Measurements from ENCODE around the gene LYRM4. TPM values are rescaled to one million over a fixed set of nuclear protein-coding genes. Genes with fewer than 3 reads are reported as not detected.
A peak's percentile ranks its signal among the peaks of the same experiment; 100 is the strongest.

Gene LYRM4
- total and polyA plus RNA-seq, 4 donors = 15.2 to 23.2 (median 19.1) TPM

DNA sequence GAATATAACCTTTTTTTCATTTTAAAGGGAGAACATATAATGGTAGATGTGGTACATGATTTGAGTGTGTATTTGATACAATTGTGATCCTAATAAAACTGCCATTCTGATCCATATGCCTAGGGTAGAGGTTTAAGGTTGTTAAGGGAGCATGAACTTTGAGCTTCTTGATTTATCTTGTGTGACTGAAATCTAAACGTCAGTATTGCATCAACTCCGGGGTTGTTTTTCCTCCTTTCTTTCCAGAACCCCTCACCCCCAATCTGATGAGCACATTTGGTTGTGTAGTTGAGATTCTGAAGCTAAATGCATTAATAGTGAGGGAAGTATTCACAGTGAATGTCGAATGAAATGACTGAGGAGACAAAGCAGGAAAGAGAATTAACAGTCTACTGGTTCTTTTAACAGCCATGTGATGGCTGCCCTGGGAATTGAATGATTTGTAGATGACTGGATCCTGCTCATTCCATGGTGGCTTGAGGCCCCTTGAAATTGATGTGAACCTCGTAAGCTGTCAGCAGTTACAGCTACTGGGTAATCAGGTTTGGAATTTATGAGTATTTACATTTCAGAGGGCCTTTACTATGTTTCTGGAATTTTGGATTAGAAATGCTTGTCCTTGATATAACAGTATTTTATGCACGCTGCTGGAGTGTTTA is 45.3 kb upstream of the LYRM4 start:
- Histone ChIP-seq H3K4me1 (ENCODE audit: control insufficient read depth in 5 of 5, insufficient read depth in 5 of 5, low read length in 5 of 5) (peaks cover 0 to 6% (median 0%) of the 10 kb centered on the region in 5 donors), H3K9me3 (ENCODE audit: control insufficient read depth in 4 of 4, insufficient read depth in 3 of 4, low read length in 3 of 4) (no peaks in the 10 kb centered on the region), H3K27ac (ENCODE audit: low read depth in 1 of 2, low read length in 1 of 2) (no peak overlapping the region), H3K4me3 (no peak overlapping the region), H3K36me3 (ENCODE audit: control insufficient read depth in 4 of 4, insufficient read depth in 4 of 4, low read length in 4 of 4) (no peaks in the 10 kb centered on the region), H3K27me3 (ENCODE audit: control insufficient read depth in 3 of 3, insufficient read depth in 3 of 3, low read length in 2 of 3) (no peaks in the 10 kb centered on the region), H3K9ac (ENCODE audit: insufficient read depth in 1 of 2, low read length in 2 of 2) (no peak overlapping the region)
- TF ChIP-seq, protein P1, sequence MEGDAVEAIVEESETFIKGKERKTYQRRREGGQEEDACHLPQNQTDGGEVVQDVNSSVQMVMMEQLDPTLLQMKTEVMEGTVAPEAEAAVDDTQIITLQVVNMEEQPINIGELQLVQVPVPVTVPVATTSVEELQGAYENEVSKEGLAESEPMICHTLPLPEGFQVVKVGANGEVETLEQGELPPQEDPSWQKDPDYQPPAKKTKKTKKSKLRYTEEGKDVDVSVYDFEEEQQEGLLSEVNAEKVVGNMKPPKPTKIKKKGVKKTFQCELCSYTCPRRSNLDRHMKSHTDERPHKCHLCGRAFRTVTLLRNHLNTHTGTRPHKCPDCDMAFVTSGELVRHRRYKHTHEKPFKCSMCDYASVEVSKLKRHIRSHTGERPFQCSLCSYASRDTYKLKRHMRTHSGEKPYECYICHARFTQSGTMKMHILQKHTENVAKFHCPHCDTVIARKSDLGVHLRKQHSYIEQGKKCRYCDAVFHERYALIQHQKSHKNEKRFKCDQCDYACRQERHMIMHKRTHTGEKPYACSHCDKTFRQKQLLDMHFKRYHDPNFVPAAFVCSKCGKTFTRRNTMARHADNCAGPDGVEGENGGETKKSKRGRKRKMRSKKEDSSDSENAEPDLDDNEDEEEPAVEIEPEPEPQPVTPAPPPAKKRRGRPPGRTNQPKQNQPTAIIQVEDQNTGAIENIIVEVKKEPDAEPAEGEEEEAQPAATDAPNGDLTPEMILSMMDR (IDR thresholded peaks at IDR 0.05; ENCODE audit: control extremely low read depth, extremely low read depth) = no peak
- ATAC-seq (ENCODE audit: insufficient read depth, low FRiP score) = no peak
- peak in 2 of 3 donors; percentile 8 to 35 for DNase-seq
- WGBS, 2 donors = 58 to 61% methylated on average over 5 of the region's 5 CpGs

DNA sequence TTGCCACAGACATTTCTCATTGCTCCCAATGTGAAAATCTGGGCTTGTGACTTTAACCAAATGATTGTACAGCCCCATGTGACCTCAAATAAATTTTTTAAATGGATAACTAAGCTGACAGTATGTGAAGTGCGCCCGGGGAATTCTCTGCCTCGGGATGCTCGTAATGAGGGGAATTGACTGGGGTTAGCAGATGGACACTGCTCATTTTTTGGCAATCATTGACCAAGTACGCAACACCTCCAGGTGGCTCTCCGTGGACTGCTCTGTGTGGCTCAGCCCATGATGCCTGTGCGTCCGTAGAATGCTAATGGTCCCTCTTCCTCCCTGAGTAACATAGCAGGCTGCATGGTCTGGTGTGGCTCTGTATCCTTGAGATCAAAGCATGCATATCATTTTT is 42.9 kb upstream of the LYRM4 start:
- Histone ChIP-seq H3K4me3 (no peak overlapping the region), H3K27ac (ENCODE audit: low read depth in 1 of 2, low read length in 1 of 2) (no peak overlapping the region), H3K27me3 (ENCODE audit: control insufficient read depth in 3 of 3, insufficient read depth in 3 of 3, low read length in 2 of 3) (no peaks in the 10 kb centered on the region), H3K9ac (ENCODE audit: insufficient read depth in 1 of 2, low read length in 2 of 2) (no peak overlapping the region), H3K36me3 (ENCODE audit: control insufficient read depth in 4 of 4, insufficient read depth in 4 of 4, low read length in 4 of 4) (no peaks in the 10 kb centered on the region), H3K9me3 (ENCODE audit: control insufficient read depth in 4 of 4, insufficient read depth in 3 of 4, low read length in 3 of 4) (no peaks in the 10 kb centered on the region), H3K4me1 (ENCODE audit: control insufficient read depth in 5 of 5, insufficient read depth in 5 of 5, low read length in 5 of 5) (peaks cover 0 to 6% (median 0%) of the 10 kb centered on the region in 5 donors)
- DNase-seq = no peak
- TF ChIP-seq, protein P1 (IDR thresholded peaks at IDR 0.05; ENCODE audit: control extremely low read depth, extremely low read depth) = no peak
- 95 to 96% methylated on average over 8 of the region's 8 CpGs for WGBS, 2 donors
- ATAC-seq (ENCODE audit: insufficient read depth, low FRiP score) = no peak

DNA sequence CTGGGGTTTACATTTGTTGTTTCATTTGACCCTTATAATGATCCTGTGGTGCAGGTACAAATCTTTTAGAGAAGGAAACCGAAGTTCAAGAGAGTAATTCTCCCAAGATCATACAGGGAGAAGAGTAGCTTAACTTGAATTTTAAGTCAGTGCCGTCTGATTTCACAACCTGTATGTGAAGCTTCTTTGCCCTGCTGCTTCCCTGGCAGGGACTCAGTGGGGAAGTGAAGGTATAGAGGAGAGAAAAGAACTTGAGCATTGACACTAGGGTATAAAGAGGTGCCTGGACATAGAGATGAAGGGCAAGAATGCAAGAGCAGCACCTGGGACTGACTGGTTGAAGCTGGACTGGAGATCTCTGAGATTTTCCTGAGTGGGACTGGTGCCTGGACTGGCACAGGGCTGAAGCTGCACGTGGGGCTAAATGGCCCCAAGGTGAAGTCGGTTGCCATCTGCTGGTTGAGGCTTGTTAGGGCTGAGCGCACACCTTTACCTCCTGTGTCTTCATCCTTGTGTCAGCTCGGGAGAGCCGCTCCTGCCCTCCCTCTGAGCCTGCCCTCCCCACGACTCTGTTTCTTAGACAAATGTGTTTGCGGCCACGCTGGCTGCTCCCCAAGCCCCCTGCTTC is 42.4 kb upstream of the LYRM4 start:
- TF ChIP-seq, protein P1 (IDR thresholded peaks at IDR 0.05; ENCODE audit: control extremely low read depth, extremely low read depth) = peak; percentile 23
- H3K9ac ChIP-seq (ENCODE audit: insufficient read depth in 1 of 2, low read length in 2 of 2) = no peak overlapping the region
- H3K27ac ChIP-seq (ENCODE audit: low read depth in 1 of 2, low read length in 1 of 2) = no peak overlapping the region
- WGBS, 2 donors = 54 to 63% methylated on average over 10 of the region's 10 CpGs
- H3K4me1 ChIP-seq (ENCODE audit: control insufficient read depth in 5 of 5, insufficient read depth in 5 of 5, low read length in 5 of 5) = peaks cover 0 to 6% (median 0%) of the 10 kb centered on the region in 5 donors
- no peaks in the 10 kb centered on the region for H3K36me3 ChIP-seq (ENCODE audit: control insufficient read depth in 4 of 4, insufficient read depth in 4 of 4, low read length in 4 of 4)
- ATAC-seq (ENCODE audit: insufficient read depth, low FRiP score) = peak; percentile 72
- H3K27me3 ChIP-seq (ENCODE audit: control insufficient read depth in 3 of 3, insufficient read depth in 3 of 3, low read length in 2 of 3) = no peaks in the 10 kb centered on the region
- DNase-seq = peak in 2 of 3 donors; percentile 9 to 40
- H3K9me3 ChIP-seq (ENCODE audit: control insufficient read depth in 4 of 4, insufficient read depth in 3 of 4, low read length in 3 of 4) = no peaks in the 10 kb centered on the region
- H3K4me3 ChIP-seq = no peak overlapping the region

All from lung (tissue), 12 donors.